Raji (cell line): Measurements from ENCODE around the gene ACAT1.

Source experiments
- POLR2A ChIP-seq: IDR thresholded peaks from 2 replicates; pipeline ENCODE4 v1.6.1; 2011; ENCODE audit warnings: low read depth, low read length, control low read depth; ENCODE audit not compliant: insufficient read depth

Gene ACAT1

GRCh38 chr11:108131993-108132392 is 10.6 kb downstream of the ACAT1 start:
- no peak for TF ChIP-seq POLR2A

DNA sequence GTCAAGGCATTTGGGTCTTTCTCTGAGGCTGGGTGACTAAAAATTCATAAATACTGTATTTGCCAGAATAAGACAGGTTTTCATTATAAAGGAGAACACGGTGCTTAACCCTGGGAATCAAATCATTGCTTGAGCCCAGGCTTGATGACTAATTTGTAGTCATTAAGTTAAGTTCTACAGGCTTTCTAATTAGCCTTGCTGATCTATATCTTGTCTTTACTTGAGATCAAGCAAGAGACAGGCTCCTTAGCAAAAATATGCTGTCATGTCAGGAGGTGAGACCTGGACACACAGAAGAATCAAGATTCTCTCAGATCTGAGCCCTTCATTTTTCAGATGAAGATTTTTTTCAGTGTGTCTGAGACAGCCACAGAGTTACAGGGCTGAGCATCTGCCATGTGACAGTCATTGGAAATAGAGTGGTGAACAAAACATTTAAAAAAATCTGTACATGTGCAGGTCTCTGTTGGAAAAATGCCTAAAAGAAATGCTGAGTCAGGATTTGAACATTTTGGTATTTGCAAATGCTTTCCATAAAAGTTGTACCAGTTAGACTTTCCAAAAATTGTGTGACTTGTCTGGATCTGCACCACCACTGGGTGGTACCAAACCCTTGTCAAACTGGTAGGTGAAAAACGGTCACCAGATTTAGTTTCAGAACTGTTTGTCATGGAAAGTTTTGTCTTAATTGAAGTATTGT is 14.6 kb downstream of the ACAT1 start:
- no peak for TF ChIP-seq POLR2A

GRCh38 chr11:108137212-108137611 is 15.8 kb downstream of the ACAT1 start:
- no peak for TF ChIP-seq POLR2A

DNA sequence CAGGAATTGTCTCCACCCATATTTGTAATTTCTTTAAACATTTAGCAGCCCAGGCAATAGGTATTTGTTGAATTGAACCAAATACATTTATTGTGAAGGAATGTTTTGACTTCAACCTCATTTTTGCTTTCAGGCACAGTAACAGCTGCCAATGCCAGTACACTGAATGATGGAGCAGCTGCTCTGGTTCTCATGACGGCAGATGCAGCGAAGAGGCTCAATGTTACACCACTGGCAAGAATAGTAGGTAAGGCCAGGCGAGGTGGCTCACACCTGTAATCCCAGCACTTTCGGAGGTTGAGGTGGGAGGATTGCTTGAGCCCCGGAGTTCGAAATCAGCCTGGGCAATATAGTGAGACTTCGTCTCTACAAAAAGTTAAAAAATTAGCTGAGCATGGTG is 20.9 kb downstream of the ACAT1 start:
- no peak for TF ChIP-seq POLR2A

DNA sequence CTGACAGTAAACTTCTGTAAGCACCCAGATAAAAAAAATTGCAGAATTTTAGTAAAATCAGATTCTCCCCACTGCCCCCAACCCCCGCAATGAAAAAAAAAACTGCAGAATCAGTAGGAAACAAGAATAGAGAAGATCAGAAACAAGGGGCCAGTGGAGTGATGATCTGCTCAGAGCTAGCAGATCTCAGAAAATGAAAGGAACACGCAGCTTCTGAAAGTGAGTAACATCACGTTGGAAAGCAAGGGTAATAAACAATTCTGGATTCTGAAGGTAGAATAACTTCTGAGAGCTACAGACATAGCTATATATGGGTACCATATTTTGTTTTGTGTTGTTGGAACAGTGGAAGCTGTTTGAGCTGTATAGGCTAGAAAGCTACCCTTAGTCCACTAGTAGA is 23.2 kb downstream of the ACAT1 start:
- TF ChIP-seq POLR2A, result no peak

- TF ChIP-seq POLR2A, result no peak
Measured at GRCh38 chr11:108147150-108147549, 25.8 kb downstream of the ACAT1 start.

GRCh38 chr11:108148556-108148955 is 27.2 kb downstream of the ACAT1 start:
- no peak for TF ChIP-seq POLR2A

DNA sequence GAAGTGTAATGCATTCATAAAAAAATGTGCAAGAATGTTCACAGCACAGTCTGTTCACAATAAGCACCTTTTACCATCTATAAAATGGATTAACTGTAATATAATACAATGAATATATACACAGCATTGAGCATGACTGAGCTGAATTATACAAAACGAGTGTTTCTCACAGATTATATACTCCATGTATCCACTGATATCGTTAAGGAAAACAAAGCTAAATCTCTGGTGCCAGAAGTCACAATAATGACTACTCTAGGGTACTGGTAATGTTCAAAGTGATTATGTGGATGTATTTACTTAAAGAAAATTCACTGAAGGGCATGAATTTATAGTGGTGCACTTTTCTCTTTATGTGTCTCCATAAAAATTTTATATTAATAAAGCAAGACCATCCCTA is 33.2 kb downstream of the ACAT1 start:
- no peak for TF ChIP-seq POLR2A

DNA sequence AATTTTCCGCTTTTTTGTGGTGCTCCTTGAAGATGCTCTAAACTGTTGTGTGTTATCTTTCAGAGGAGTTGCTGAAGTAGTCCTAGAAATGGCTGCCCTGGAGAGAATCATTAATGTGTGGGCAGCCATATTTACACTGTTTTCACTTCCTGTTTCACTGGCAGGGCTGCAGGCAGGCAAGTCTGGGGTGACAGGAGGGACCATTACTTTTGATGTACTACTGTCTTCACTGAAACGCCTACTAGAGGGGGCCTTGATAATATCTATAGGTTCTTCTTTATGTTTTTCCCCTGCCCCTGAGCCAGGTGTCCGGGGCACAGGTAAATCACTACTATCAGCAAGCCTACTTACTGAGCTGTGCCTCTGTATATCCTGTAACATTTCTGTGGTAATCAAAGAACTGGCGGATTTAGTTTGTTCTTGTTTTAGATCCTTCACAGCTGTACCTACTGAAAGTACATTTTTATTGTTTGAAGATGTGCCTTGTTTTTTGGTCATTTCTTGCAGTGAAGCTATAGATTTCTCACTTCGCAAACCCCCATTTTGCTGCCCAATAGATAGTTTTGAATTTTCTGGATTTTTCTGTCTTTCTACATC is 39.7 kb downstream of the ACAT1 start:
- no peak for TF ChIP-seq POLR2A

DNA sequence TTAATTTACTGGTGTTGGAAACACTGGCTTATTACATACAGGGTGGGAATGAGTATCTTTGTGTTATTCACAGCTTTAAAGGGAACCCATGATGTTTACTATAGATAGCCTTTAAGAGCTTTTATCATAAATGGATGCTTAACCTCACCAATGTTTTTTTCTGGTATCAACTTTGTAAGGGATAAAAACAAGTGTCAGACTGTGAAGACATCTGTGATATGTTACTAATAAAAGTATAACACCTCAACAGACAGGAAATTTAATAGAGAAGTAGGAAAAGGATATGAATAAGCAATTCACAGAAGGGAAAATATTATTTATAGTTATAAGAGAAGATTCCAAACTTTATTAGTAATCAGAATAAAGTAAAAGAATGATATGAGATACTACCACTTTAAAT is 46.3 kb downstream of the ACAT1 start:
- no peak for TF ChIP-seq POLR2A

- no peak for TF ChIP-seq POLR2A
Measured at GRCh38 chr11:108170184-108170583, 48.8 kb downstream of the ACAT1 start.

DNA sequence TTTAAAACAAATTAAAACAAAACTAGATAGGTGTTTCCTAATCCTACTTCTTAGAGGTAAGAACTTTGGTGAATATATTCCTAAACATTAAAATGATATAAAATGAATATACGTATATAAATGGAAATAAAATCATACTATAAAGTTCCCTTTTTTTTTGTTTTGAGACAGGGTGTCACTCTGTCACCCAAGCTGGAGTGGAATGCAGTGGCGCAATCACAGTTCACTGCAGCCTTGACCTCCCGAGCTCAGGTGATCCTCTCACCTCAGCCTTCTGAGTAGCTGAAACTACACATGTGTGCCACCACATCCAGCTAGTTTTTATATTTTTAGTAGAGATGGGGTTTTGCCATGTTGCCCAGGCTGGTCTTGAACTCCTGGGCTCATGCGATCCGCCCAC is 56.2 kb downstream of the ACAT1 start:
- no peak for TF ChIP-seq POLR2A

- TF ChIP-seq POLR2A, result no peak
Measured at GRCh38 chr11:108193725-108194124, 72.4 kb downstream of the ACAT1 start.

- TF ChIP-seq POLR2A, result no peak
Measured at GRCh38 chr11:108196901-108197300, 75.5 kb downstream of the ACAT1 start.
